MCF 10A (cell line): ENCODE measurements around the gene PLEKHA5. TPM values are rescaled to one million over a fixed set of nuclear protein-coding genes. Genes with fewer than 3 reads are reported as not detected.

Source experiments
- BruUV-seq: library from RNA; stranded (reverse); fragments of 400-500 nt; replicated peaks from 2 replicates; lab custom pipeline; 2021; lab: Mats Ljungman, UMichigan
- CTCF ChIA-PET: fragments of 300-600 bp; sonication (Branson Sonifier 250); formaldehyde crosslinking; extraction: SDS; loops from one replicate; lab custom pipeline; 2021; ENCODE audit warnings: antibody characterized with exemption, inconsistent platforms; lab: Yijun Ruan, JAX
- POLR2A ChIA-PET: fragments of 300-600, 350-650 bp; sonication (Branson Sonifier 250); formaldehyde crosslinking; extraction: SDS; loops from one replicate; lab custom pipeline; 2020; ENCODE audit warnings: antibody characterized with exemption, inconsistent platforms; lab: Yijun Ruan, JAX
- DNase-seq: peaks from one replicate; pipeline ENCODE4 v3.0.0-alpha.2; 2018; ENCODE audit not compliant: unreplicated experiment
- H3K27ac Mint-ChIP-seq: one replicate; pipeline ENCODE4 v1.8.0; 2022; ENCODE audit warnings: mild to moderate bottlenecking, low read depth, mixed read lengths; ENCODE audit not compliant: unreplicated experiment
- H3K27me3 Mint-ChIP-seq: one replicate; pipeline ENCODE4 v1.8.0; 2022; ENCODE audit warnings: mixed read lengths; ENCODE audit not compliant: insufficient read depth, unreplicated experiment
- H3K36me3 Mint-ChIP-seq: one replicate; pipeline ENCODE4 v1.8.0; 2022; ENCODE audit warnings: mild to moderate bottlenecking, moderate library complexity, mixed read lengths; ENCODE audit not compliant: insufficient read depth, unreplicated experiment
- H3K4me1 Mint-ChIP-seq: one replicate; pipeline ENCODE4 v1.8.0; 2022; ENCODE audit warnings: mixed read lengths; ENCODE audit not compliant: insufficient read depth, unreplicated experiment
- H3K4me3 Mint-ChIP-seq: one replicate; pipeline ENCODE4 v1.8.0; 2022; ENCODE audit warnings: mild to moderate bottlenecking, moderate library complexity, mixed read lengths; ENCODE audit not compliant: unreplicated experiment
- H3K9me3 Mint-ChIP-seq: one replicate; pipeline ENCODE4 v1.8.0; 2022; ENCODE audit warnings: mixed read lengths; ENCODE audit not compliant: unreplicated experiment
- intact Hi-C: fragments of 100-400 bp; cut with micrococcal nuclease; formaldehyde crosslinking; loops from 2 replicates; pipeline ENCODE4 v1.14.1; 2022
- total RNA-seq: library from RNA; stranded (reverse); gene quantifications from 2 replicates; pipeline ENCODE4 v1.2.3, GENCODE V29; 2022
- TF ChIP-seq, protein P1 (sequence below): fragments of 200-600 bp; IDR thresholded peaks from one replicate; pipeline ENCODE4 v1.8.0; 2022; ENCODE audit warnings: antibody characterized with exemption, mild to moderate bottlenecking; ENCODE audit not compliant: unreplicated experiment

The PLEKHA5 gene
- total RNA-seq, 1 experiment from 2014 or later: 25.2 TPM

DNA sequence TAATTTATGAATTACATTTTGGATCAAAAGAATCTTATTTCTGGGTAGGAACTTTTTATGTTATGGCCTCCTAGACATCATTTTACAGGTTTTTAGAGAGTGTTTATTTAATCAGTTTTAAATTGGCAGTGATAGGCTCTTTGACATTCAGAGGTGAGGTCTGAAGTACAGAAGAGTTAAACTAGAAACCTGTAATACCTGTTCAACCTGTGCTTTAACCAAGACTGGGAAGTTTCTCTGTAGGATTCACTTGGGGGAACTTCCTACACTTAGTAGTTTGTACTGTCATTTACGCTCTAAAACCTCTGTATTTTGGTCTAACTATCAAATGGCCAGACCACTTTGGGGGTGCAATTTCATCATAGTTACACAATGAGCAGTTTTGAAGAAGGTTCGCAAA is 35.9 kb downstream of the PLEKHA5 start:
- Mint-ChIP-seq H3K27ac (no peak overlapping the region), H3K4me1 (peaks cover 10% of the 10 kb centered on the region), H3K36me3 (peaks cover 6% of the 10 kb centered on the region), H3K27me3 (no peaks in the 10 kb centered on the region), H3K4me3 (no peak overlapping the region), H3K9me3 (no peaks in the 10 kb centered on the region)
- TF ChIP-seq, protein P1, sequence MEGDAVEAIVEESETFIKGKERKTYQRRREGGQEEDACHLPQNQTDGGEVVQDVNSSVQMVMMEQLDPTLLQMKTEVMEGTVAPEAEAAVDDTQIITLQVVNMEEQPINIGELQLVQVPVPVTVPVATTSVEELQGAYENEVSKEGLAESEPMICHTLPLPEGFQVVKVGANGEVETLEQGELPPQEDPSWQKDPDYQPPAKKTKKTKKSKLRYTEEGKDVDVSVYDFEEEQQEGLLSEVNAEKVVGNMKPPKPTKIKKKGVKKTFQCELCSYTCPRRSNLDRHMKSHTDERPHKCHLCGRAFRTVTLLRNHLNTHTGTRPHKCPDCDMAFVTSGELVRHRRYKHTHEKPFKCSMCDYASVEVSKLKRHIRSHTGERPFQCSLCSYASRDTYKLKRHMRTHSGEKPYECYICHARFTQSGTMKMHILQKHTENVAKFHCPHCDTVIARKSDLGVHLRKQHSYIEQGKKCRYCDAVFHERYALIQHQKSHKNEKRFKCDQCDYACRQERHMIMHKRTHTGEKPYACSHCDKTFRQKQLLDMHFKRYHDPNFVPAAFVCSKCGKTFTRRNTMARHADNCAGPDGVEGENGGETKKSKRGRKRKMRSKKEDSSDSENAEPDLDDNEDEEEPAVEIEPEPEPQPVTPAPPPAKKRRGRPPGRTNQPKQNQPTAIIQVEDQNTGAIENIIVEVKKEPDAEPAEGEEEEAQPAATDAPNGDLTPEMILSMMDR: no peak
- BruUV-seq: no TSS peak
- POLR2A ChIA-PET: no interaction called here
- CTCF ChIA-PET: interaction anchor here (0.7 kb wide), 1 partner anchor 118 kb away, joined by 4 read pairs; no protein-coding TSS in a partner anchor
- intact Hi-C loops: no loop called here
- no peak for DNase-seq

DNA sequence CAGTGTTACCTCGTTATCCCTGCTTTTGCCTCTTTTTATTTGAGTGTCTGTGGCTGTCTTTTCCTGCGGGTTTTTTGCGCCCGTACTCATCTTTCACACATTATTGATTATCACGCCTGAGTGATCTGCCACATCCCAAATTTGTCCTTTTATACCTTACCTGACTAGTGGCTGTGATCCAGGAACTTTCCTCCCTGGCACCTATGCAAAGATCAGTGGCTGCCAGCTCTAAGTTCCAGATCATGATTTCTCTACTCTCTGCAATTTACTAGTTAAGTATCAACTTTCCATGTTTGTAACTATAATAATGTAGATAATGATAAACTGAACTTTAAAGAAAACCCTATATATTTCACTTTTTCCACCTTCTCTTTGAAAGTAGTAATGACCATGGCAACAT is 36.9 kb downstream of the PLEKHA5 start:
- intact Hi-C loops: no loop called here
- H3K27me3 Mint-ChIP-seq: no peaks in the 10 kb centered on the region

DNA sequence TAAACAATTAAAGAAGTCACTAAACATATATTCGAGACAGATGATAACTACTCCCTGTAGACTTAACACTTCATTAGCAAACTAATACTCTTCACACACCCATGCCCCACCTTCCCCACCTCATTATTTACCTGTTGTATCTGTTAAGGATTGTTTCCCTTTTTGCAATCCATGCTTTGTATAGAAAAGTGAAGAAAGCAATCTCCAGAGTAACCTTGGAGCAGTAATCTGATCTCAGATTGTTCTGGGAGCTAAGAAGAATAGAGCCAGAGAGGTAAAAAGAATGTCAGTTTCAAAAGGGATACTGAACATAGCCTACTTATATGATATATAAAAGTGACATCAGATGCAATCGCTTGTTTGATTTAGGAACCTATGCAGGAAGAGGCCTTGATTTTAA is 37.4 kb downstream of the PLEKHA5 start:
- DNase-seq: no peak
- no peaks in the 10 kb centered on the region for H3K27me3 Mint-ChIP-seq
- intact Hi-C loops: no loop called here
- CTCF ChIA-PET: interaction anchor here (0.9 to 1.8 kb wide), 2 partner anchors 19 to 309 kb away, joined by 3 to 4 read pairs; no protein-coding TSS in a partner anchor
- no TSS peak for BruUV-seq
- POLR2A ChIA-PET: no interaction called here
- H3K9me3 Mint-ChIP-seq: no peaks in the 10 kb centered on the region
- H3K27ac Mint-ChIP-seq: no peak overlapping the region
- TF ChIP-seq, protein P1: no peak
- peaks cover 6% of the 10 kb centered on the region for H3K36me3 Mint-ChIP-seq
- H3K4me1 Mint-ChIP-seq: peaks cover 10% of the 10 kb centered on the region
- no peak overlapping the region for H3K4me3 Mint-ChIP-seq

More for the DNA sequence above, 36.9 kb downstream of the PLEKHA5 start:
- peaks cover 10% of the 10 kb centered on the region for H3K4me1 Mint-ChIP-seq
- no peaks in the 10 kb centered on the region for H3K9me3 Mint-ChIP-seq
- H3K27ac Mint-ChIP-seq: no peak overlapping the region
- H3K36me3 Mint-ChIP-seq: peaks cover 6% of the 10 kb centered on the region
- no peak overlapping the region for H3K4me3 Mint-ChIP-seq
- DNase-seq: no peak
- CTCF ChIA-PET: interaction anchor here (1.8 kb wide), 1 partner anchor 20 kb away, joined by 4 read pairs; no protein-coding TSS in a partner anchor
- TF ChIP-seq, protein P1: no peak
- POLR2A ChIA-PET: no interaction called here
- BruUV-seq: no TSS peak

DNA sequence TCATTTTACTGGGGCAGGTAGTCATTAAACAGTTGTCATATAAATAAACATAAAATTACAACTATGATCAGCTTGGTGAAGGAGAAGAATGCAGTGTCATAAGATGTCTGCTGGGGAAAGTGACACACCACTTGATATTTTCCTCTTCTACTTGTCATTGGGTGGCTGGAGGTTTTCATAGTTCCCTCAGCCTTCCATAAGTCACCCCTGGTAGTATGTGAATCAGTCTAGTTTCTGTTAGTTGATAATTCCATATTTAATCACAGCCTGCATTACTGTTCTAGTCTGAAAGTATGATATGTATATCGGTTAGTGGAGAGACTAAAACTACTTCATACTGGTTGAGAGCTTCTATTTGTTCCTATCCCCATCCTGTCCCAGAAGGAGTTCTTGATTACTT is 38.2 kb downstream of the PLEKHA5 start:
- TF ChIP-seq, protein P1: no peak
- DNase-seq: no peak
- Mint-ChIP-seq H3K27ac (no peak overlapping the region), H3K27me3 (no peaks in the 10 kb centered on the region), H3K9me3 (no peaks in the 10 kb centered on the region), H3K4me3 (no peak overlapping the region), H3K4me1 (peaks cover 10% of the 10 kb centered on the region), H3K36me3 (peaks cover 6% of the 10 kb centered on the region)
- intact Hi-C loops: no loop called here
- POLR2A ChIA-PET: no interaction called here
- no TSS peak for BruUV-seq
- CTCF ChIA-PET: interaction anchor here (0.9 to 1.8 kb wide), 2 partner anchors 19 to 309 kb away, joined by 3 to 4 read pairs; no protein-coding TSS in a partner anchor
